Skeletal muscle satellite cell (primary cell): ENCODE results near the gene CDR2L.
"Not testable (repeated sequence)": the region's sequence is repeated elsewhere in the genome, so short reads cannot be mapped to it uniquely, and the experiment has no call there.

ENCODE experiments used
- H3K27me3 ChIP-seq: 2 replicates; pipeline ENCODE4 v1.7.0; 2013; ENCODE audit warnings: low read length; ENCODE audit not compliant: control insufficient read depth, insufficient read depth
- H3K36me3 ChIP-seq: 2 replicates; pipeline ENCODE4 v1.7.0; 2013; ENCODE audit warnings: mild to moderate bottlenecking, control low read depth, low read length; ENCODE audit not compliant: insufficient read depth
- H3K4me1 ChIP-seq: 2 replicates; pipeline ENCODE4 v1.7.0; 2013; ENCODE audit warnings: low read length; ENCODE audit not compliant: control insufficient read depth, insufficient read depth
- H3K4me2 ChIP-seq: 2 replicates; pipeline ENCODE4 v1.7.0; 2013; ENCODE audit warnings: mild to moderate bottlenecking, low read length
- H3K4me3 ChIP-seq: 2 replicates; pipeline ENCODE4 v1.7.0; 2013; ENCODE audit warnings: low read length
- H3K9ac ChIP-seq: 2 replicates; pipeline ENCODE4 v1.7.0; 2013; ENCODE audit warnings: mild to moderate bottlenecking, low read depth, low read length, moderate library complexity
- H3K9me3 ChIP-seq: replicated peaks from 2 replicates; pipeline ENCODE4 v1.7.0; 2013; ENCODE audit warnings: mild to moderate bottlenecking, control low read depth, low read length

The CDR2L gene

GRCh38 chr17:75039238-75039637 lies 51.8 kb downstream of the CDR2L start:
- Histone ChIP-seq H3K27me3 (no peaks in the 10 kb centered on the region), H3K4me3 (no peak overlapping the region), H3K9ac (no peak overlapping the region), H3K4me1 (peaks cover 6% of the 10 kb centered on the region), H3K4me2 (no peak overlapping the region), H3K9me3 (no peaks in the 10 kb centered on the region), H3K36me3 (peaks cover 42% of the 10 kb centered on the region)

GRCh38 chr17:75041656-75042280 lies 54.3 kb downstream of the CDR2L start:
- Histone ChIP-seq H3K4me1 (peaks cover 3% of the 10 kb centered on the region), H3K9ac (no peak overlapping the region), H3K27me3 (no peaks in the 10 kb centered on the region), H3K36me3 (peaks cover 40% of the 10 kb centered on the region), H3K4me3 (no peak overlapping the region), H3K4me2 (no peak overlapping the region), H3K9me3 (no peaks in the 10 kb centered on the region)

GRCh38 chr17:75043789-75044188 lies 56.4 kb downstream of the CDR2L start:
- peaks cover 32% of the 10 kb centered on the region for H3K36me3 ChIP-seq
- not testable (repeated sequence) for H3K4me2 ChIP-seq, H3K4me3 ChIP-seq, H3K9me3 ChIP-seq, H3K9ac ChIP-seq, H3K27me3 ChIP-seq
- peaks cover 14% of the 10 kb centered on the region for H3K4me1 ChIP-seq

GRCh38 chr17:75044716-75045115 lies 57.3 kb downstream of the CDR2L start:
- Histone ChIP-seq H3K9ac (no peak overlapping the region), H3K4me2 (no peak overlapping the region), H3K27me3 (no peaks in the 10 kb centered on the region), H3K9me3 (no peaks in the 10 kb centered on the region), H3K4me3 (no peak overlapping the region), H3K36me3 (peaks cover 30% of the 10 kb centered on the region), H3K4me1 (peaks cover 15% of the 10 kb centered on the region)

GRCh38 chr17:75045946-75046406 lies 58.5 kb downstream of the CDR2L start:
- Histone ChIP-seq H3K9ac (peak overlapping the region; percentile 96), H3K4me2 (peak overlapping the region; percentile 83), H3K36me3 (peaks cover 24% of the 10 kb centered on the region), H3K4me3 (peak overlapping the region; percentile 99), H3K4me1 (peaks cover 15% of the 10 kb centered on the region)
- not testable (repeated sequence) for H3K27me3 ChIP-seq, H3K9me3 ChIP-seq

GRCh38 chr17:75046407-75047289 lies 59.2 kb downstream of the CDR2L start, which contains the start of the genes ATP5PD and KCTD2:
Gene ATP5PD (minus strand): TSS chr17:75046969. CDS start chr17:75042650, 4,319 bp downstream.
Gene KCTD2 (plus strand): TSS chr17:75047225. CDS start chr17:75047251, 26 bp downstream.
- H3K4me3 ChIP-seq, result peak within 1 kb of the TSS; percentile 99

GRCh38 chr17:75047398-75048098 lies 60.1 kb downstream of the CDR2L start:
- H3K4me3 ChIP-seq, result peak overlapping the region; percentile 99
- peak overlapping the region; percentile 96 for H3K9ac ChIP-seq
- H3K9me3 ChIP-seq, result no peaks in the 10 kb centered on the region
- H3K4me1 ChIP-seq, result peaks cover 15% of the 10 kb centered on the region
- H3K36me3 ChIP-seq, result peaks cover 16% of the 10 kb centered on the region
- peak overlapping the region; percentile 98 for H3K4me2 ChIP-seq
- no peaks in the 10 kb centered on the region for H3K27me3 ChIP-seq

More at GRCh38 chr17:75046407-75047289, 59.2 kb downstream of the CDR2L start, which contains the start of the genes ATP5PD and KCTD2:
- H3K9me3 ChIP-seq, result no peaks in the 10 kb centered on the region
- H3K9ac ChIP-seq, result peak within 1 kb of the TSS; percentile 96
- H3K36me3 ChIP-seq, result peaks cover 19% of the 10 kb centered on the region
- peak within 1 kb of the TSS; percentile 98 for H3K4me2 ChIP-seq
- H3K27me3 ChIP-seq, result no peaks in the 10 kb centered on the region
- H3K4me1 ChIP-seq, result peaks cover 15% of the 10 kb centered on the region

- peak overlapping the region; percentile 96 for H3K9ac ChIP-seq
These were observed 60.9 kb downstream of the CDR2L start for GRCh38 chr17:75048249-75048878.

GRCh38 chr17:75049057-75049456 lies 61.6 kb downstream of the CDR2L start:
- H3K36me3 ChIP-seq, result peaks cover 26% of the 10 kb centered on the region
- no peaks in the 10 kb centered on the region for H3K9me3 ChIP-seq
- no peak overlapping the region for H3K4me3 ChIP-seq
- H3K9ac ChIP-seq, result peak overlapping the region; percentile 96
- H3K4me1 ChIP-seq, result peaks cover 15% of the 10 kb centered on the region
- H3K27me3 ChIP-seq, result no peaks in the 10 kb centered on the region
- H3K4me2 ChIP-seq, result peak overlapping the region; percentile 98

More at GRCh38 chr17:75048249-75048878, 60.9 kb downstream of the CDR2L start:
- Histone ChIP-seq H3K4me1 (peaks cover 15% of the 10 kb centered on the region), H3K9me3 (no peaks in the 10 kb centered on the region), H3K4me2 (peak overlapping the region; percentile 98), H3K27me3 (no peaks in the 10 kb centered on the region), H3K4me3 (peak overlapping the region; percentile 99), H3K36me3 (peaks cover 20% of the 10 kb centered on the region)

- H3K27me3 ChIP-seq, result no peaks in the 10 kb centered on the region
- peaks cover 28% of the 10 kb centered on the region for H3K36me3 ChIP-seq
- peaks cover 15% of the 10 kb centered on the region for H3K4me1 ChIP-seq
- H3K9me3 ChIP-seq, result no peaks in the 10 kb centered on the region
- no peak overlapping the region for H3K4me3 ChIP-seq
- no peak overlapping the region for H3K9ac ChIP-seq
- H3K4me2 ChIP-seq, result no peak overlapping the region
These were observed 62.3 kb downstream of the CDR2L start for GRCh38 chr17:75049706-75050105.
